HEK293 (cell line): ENCODE results near the gene DAP.

Experiments
- CTCF ChIA-PET: fragments of 350-600 bp; formaldehyde crosslinking; extraction: SDS; loops from one replicate; lab custom pipeline; 2021; ENCODE audit warnings: antibody characterized with exemption; lab: Yijun Ruan, JAX
- POLR2A ChIA-PET: fragments of 300-600 bp; formaldehyde crosslinking; extraction: SDS; loops from one replicate; lab custom pipeline; 2020; ENCODE audit warnings: antibody characterized with exemption, inconsistent platforms; lab: Yijun Ruan, JAX
- H3K27ac ChIP-seq: fragments of 200-500 bp; sonication (Bioruptor generic); 2 replicates; pipeline ENCODE4 v1.5.1; 2014; ENCODE audit warnings: low read depth, low read length, control low read depth, inconsistent platforms; ENCODE audit errors: extremely low read depth
- H3K36me3 ChIP-seq, 2 experiments: fragments of 200-500 bp in 1 of 2; sonication (Bioruptor generic) in 1 of 2; 1 replicate in 1 of 2; 2 replicates in 1 of 2; pipeline ENCODE4 v1.5.1; 2014 to 2017; ENCODE audit warnings: inconsistent platforms in 2 of 2, low read length in 2 of 2; ENCODE audit not compliant: control insufficient read depth in 2 of 2, insufficient read depth in 1 of 2
- H3K4me1 ChIP-seq: fragments of 200-500 bp; sonication (Bioruptor generic); 2 replicates; pipeline ENCODE4 v1.5.1; 2014; ENCODE audit warnings: mild to moderate bottlenecking, low read length, inconsistent platforms; ENCODE audit not compliant: control insufficient read depth, insufficient read depth
- H3K4me3 ChIP-seq: 2 replicates; pipeline ENCODE4 v1.5.1; 2011; ENCODE audit warnings: low read depth, mild to moderate bottlenecking, control low read depth, low read length, moderate library complexity
- H3K9me3 ChIP-seq: fragments of 200-500 bp; sonication (Bioruptor generic); 2 replicates; pipeline ENCODE4 v1.5.1; 2014; ENCODE audit warnings: low read depth, low read length, inconsistent platforms; ENCODE audit not compliant: control insufficient read depth, insufficient read depth
- EGR2 ChIP-seq: fragments of 450-650 bp; formaldehyde crosslinking; IDR thresholded peaks from 2 replicates; pipeline ENCODE4 v1.5.1; 2016; ENCODE audit warnings: low read depth, missing biosample characterization, missing genetic modification characterization
- HOXA7 ChIP-seq: sonication (generic); formaldehyde crosslinking; IDR thresholded peaks from 2 replicates; pipeline ENCODE4 v1.8.1; 2022; ENCODE audit warnings: missing genetic modification reagents, borderline replicate concordance
- OSR2 ChIP-seq: fragments of 450-650 bp; formaldehyde crosslinking; IDR thresholded peaks from 2 replicates; pipeline ENCODE4 v1.5.1; 2016; ENCODE audit warnings: missing biosample characterization, missing genetic modification characterization
- SCRT1 ChIP-seq: fragments of 450-650 bp; formaldehyde crosslinking; IDR thresholded peaks from 2 replicates; pipeline ENCODE4 v1.5.1; 2016; ENCODE audit warnings: missing biosample characterization, missing genetic modification characterization, borderline replicate concordance
- SCRT2 ChIP-seq: fragments of 450-650 bp; formaldehyde crosslinking; IDR thresholded peaks from 2 replicates; pipeline ENCODE4 v1.5.1; 2016; ENCODE audit warnings: missing biosample characterization, missing genetic modification characterization
- TCF7L2 ChIP-seq: IDR thresholded peaks from 2 replicates; pipeline ENCODE4 v1.6.1; 2011; ENCODE audit warnings: low read depth, mild to moderate bottlenecking, inconsistent platforms, low read length, moderate library complexity, borderline replicate concordance
- WT1 ChIP-seq: fragments of 450-650 bp; formaldehyde crosslinking; IDR thresholded peaks from 2 replicates; pipeline ENCODE4 v1.5.1; 2016; ENCODE audit warnings: missing biosample characterization, missing genetic modification characterization
- ZBTB6 ChIP-seq: fragments of 450-650 bp; formaldehyde crosslinking; IDR thresholded peaks from 2 replicates; pipeline ENCODE4 v1.5.1; 2017; ENCODE audit warnings: missing biosample characterization, missing genetic modification characterization
- ZNF174 ChIP-seq: fragments of 450-650 bp; formaldehyde crosslinking; IDR thresholded peaks from 2 replicates; pipeline ENCODE4 v1.5.0; 2017; ENCODE audit warnings: missing biosample characterization, mild to moderate bottlenecking, missing genetic modification characterization
- ZNF239 ChIP-seq: fragments of 450-650 bp; formaldehyde crosslinking; IDR thresholded peaks from 2 replicates; pipeline ENCODE4 v1.5.1; 2016; ENCODE audit warnings: missing biosample characterization, missing genetic modification characterization
- ZNF37A ChIP-seq: fragments of 450-650 bp; IDR thresholded peaks from 2 replicates; pipeline ENCODE4 v1.5.1; 2018; ENCODE audit warnings: missing biosample characterization, missing genetic modification characterization
- ZNF654 ChIP-seq: fragments of 450-650 bp; formaldehyde crosslinking; IDR thresholded peaks from 2 replicates; pipeline ENCODE4 v1.5.1; 2016; ENCODE audit warnings: low read depth, missing biosample characterization, missing genetic modification characterization
- TF ChIP-seq, protein P1 (sequence below): fragments of 450-650 bp; formaldehyde crosslinking; IDR thresholded peaks from 2 replicates; pipeline ENCODE4 v1.5.1; 2016; ENCODE audit warnings: missing biosample characterization, missing genetic modification characterization
- TF ChIP-seq, protein P2 (sequence below): fragments of 450-650 bp; formaldehyde crosslinking; IDR thresholded peaks from 2 replicates; pipeline ENCODE4 v1.5.1; 2016; ENCODE audit warnings: missing biosample characterization, missing genetic modification characterization
- TF ChIP-seq, protein P3 (sequence below): fragments of 450-650 bp; formaldehyde crosslinking; IDR thresholded peaks from 2 replicates; pipeline ENCODE4 v1.5.1; 2016; ENCODE audit warnings: missing biosample characterization, missing genetic modification characterization
- TF ChIP-seq, protein P4 (sequence below): fragments of 450-650 bp; formaldehyde crosslinking; IDR thresholded peaks from 2 replicates; pipeline ENCODE4 v1.5.1; 2017; ENCODE audit warnings: missing biosample characterization, missing genetic modification characterization
- TF ChIP-seq, protein P5 (sequence below): fragments of 450-650 bp; formaldehyde crosslinking; IDR thresholded peaks from 2 replicates; pipeline ENCODE4 v1.5.1; 2016; ENCODE audit warnings: missing biosample characterization, missing genetic modification characterization

Gene DAP

DNA sequence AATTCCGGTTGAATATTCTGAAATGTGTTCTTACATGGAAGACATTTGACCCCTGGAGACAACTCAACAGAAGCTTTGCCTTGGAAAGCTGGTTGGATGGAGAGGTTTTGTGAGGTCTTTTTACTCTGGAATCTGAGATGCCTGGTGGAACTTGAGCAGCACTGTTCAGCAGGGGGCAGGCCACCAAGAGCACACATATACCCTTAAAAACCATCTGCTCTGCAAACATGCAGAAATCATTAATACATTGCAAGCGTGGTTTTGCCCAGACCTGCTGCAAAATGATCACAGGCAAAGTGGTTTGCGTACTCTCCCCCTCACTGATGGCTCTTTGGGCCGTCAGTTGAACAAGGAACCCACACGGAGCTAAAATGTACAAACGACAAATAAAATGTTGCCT is 32.8 kb upstream of the DAP start:
- Histone ChIP-seq H3K9me3 (no peaks in the 10 kb centered on the region), H3K27ac (no peak overlapping the region), H3K4me3 (no peak overlapping the region), H3K4me1 (no peaks in the 10 kb centered on the region), H3K36me3 (no peaks in the 10 kb centered on the region)
- TF ChIP-seq WT1 (tag by site-specific recombination), result no peak
- TF ChIP-seq ZNF654, result no peak
- TF ChIP-seq ZBTB6, result no peak
- TF ChIP-seq, protein P1, sequence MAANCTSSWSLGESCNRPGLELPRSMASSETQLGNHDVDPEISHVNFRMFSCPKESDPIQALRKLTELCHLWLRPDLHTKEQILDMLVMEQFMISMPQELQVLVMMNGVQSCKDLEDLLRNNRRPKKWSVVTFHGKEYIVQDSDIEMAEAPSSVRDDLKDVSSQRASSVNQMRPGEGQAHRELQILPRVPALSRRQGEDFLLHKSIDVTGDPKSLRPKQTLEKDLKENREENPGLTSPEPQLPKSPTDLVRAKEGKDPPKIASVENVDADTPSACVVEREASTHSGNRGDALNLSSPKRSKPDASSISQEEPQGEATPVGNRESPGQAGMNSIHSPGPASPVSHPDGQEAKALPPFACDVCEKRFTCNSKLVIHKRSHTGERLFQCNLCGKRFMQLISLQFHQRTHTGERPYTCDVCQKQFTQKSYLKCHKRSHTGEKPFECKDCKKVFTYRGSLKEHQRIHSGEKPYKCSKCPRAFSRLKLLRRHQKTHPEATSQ (tag by site-specific recombination), result no peak
- TF ChIP-seq ZNF239 (tag by site-specific recombination), result no peak
- TF ChIP-seq ZNF37A (tag by site-specific recombination), result no peak
- TF ChIP-seq OSR2 (tag by site-specific recombination), result no peak
- TF ChIP-seq, protein P2, sequence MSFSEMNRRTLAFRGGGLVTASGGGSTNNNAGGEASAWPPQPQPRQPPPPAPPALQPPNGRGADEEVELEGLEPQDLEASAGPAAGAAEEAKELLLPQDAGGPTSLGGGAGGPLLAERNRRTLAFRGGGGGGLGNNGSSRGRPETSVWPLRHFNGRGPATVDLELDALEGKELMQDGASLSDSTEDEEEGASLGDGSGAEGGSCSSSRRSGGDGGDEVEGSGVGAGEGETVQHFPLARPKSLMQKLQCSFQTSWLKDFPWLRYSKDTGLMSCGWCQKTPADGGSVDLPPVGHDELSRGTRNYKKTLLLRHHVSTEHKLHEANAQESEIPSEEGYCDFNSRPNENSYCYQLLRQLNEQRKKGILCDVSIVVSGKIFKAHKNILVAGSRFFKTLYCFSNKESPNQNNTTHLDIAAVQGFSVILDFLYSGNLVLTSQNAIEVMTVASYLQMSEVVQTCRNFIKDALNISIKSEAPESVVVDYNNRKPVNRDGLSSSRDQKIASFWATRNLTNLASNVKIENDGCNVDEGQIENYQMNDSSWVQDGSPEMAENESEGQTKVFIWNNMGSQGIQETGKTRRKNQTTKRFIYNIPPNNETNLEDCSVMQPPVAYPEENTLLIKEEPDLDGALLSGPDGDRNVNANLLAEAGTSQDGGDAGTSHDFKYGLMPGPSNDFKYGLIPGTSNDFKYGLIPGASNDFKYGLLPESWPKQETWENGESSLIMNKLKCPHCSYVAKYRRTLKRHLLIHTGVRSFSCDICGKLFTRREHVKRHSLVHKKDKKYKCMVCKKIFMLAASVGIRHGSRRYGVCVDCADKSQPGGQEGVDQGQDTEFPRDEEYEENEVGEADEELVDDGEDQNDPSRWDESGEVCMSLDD (tag by site-specific recombination), result no peak
- ChIA-PET CTCF (interaction anchor here (0.7 kb wide), 1 partner anchor 92 kb away, joined by 4 read pairs; no protein-coding TSS in a partner anchor), POLR2A (no interaction called here)

DNA sequence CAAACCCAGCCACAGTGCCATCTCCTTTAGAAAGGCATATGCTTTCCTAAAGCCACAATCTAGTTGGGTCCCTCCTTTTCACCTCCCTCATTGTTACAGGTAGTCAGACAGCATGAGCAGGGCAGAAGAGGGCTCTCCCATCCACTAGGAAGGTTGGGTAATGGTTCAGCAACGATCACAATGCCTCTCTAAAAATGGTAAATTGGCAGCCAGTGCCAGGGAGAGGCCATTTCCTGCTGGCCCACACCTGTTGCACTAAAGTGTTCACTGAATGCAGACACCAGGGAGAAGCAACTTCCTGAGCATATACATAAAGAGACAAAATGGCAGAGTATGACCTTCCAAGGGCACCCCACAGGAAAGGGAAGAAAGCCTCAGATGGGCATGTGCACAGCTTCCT is 31.3 kb upstream of the DAP start:
- Histone ChIP-seq H3K36me3 (no peaks in the 10 kb centered on the region), H3K4me3 (no peak overlapping the region), H3K27ac (no peak overlapping the region), H3K4me1 (no peaks in the 10 kb centered on the region), H3K9me3 (no peaks in the 10 kb centered on the region)
- CTCF ChIA-PET, result no interaction called here
- POLR2A ChIA-PET, result no interaction called here
- TF ChIP-seq TCF7L2 (no peak), ZNF174 (tag by site-specific recombination) (no peak), HOXA7 (CRISPR knock-in tag) (no peak), EGR2 (tag by site-specific recombination) (no peak), SCRT1 (tag by site-specific recombination) (peak; percentile 80), SCRT2 (tag by site-specific recombination) (peak; percentile 93)
- TF ChIP-seq, protein P3, sequence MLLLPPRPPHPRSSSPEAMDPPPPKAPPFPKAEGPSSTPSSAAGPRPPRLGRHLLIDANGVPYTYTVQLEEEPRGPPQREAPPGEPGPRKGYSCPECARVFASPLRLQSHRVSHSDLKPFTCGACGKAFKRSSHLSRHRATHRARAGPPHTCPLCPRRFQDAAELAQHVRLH (tag by site-specific recombination), result no peak
- TF ChIP-seq, protein P4, sequence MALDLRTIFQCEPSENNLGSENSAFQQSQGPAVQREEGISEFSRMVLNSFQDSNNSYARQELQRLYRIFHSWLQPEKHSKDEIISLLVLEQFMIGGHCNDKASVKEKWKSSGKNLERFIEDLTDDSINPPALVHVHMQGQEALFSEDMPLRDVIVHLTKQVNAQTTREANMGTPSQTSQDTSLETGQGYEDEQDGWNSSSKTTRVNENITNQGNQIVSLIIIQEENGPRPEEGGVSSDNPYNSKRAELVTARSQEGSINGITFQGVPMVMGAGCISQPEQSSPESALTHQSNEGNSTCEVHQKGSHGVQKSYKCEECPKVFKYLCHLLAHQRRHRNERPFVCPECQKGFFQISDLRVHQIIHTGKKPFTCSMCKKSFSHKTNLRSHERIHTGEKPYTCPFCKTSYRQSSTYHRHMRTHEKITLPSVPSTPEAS, result no peak
- TF ChIP-seq, protein P5, sequence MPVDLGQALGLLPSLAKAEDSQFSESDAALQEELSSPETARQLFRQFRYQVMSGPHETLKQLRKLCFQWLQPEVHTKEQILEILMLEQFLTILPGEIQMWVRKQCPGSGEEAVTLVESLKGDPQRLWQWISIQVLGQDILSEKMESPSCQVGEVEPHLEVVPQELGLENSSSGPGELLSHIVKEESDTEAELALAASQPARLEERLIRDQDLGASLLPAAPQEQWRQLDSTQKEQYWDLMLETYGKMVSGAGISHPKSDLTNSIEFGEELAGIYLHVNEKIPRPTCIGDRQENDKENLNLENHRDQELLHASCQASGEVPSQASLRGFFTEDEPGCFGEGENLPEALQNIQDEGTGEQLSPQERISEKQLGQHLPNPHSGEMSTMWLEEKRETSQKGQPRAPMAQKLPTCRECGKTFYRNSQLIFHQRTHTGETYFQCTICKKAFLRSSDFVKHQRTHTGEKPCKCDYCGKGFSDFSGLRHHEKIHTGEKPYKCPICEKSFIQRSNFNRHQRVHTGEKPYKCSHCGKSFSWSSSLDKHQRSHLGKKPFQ (tag by site-specific recombination), result no peak
